ENCODE measurements around the gene CCDC124.

The CCDC124 gene

GRCh38 chr19:17936379-17936778, 3.6 kb downstream of the CCDC124 start:
- DNase-seq (ENCODE audit: low spot score): no peak

GRCh38 chr19:17937371-17937900, 4.6 kb downstream of the CCDC124 start:
- no peak for DNase-seq (ENCODE audit: low spot score)

- peak; percentile 73 for DNase-seq (ENCODE audit: low spot score)
These were observed 5.5 kb downstream of the CCDC124 start for GRCh38 chr19:17938092-17938845.

- no peak for DNase-seq (ENCODE audit: low spot score)
These were observed 9.4 kb downstream of the CCDC124 start for GRCh38 chr19:17942181-17942580.

GRCh38 chr19:17942582-17943273, 9.9 kb downstream of the CCDC124 start:
- no peak for DNase-seq (ENCODE audit: low spot score)

GRCh38 chr19:17943274-17944221, 10.7 kb downstream of the CCDC124 start:
- DNase-seq (ENCODE audit: low spot score): no peak

- no peak for DNase-seq (ENCODE audit: low spot score)
These were observed 11.5 kb downstream of the CCDC124 start for GRCh38 chr19:17944301-17944700.

GRCh38 chr19:17946965-17947784, 14.4 kb downstream of the CCDC124 start:
- peak; percentile 21 for DNase-seq (ENCODE audit: low spot score)

- peak; percentile 88 for DNase-seq (ENCODE audit: low spot score)
These were observed 15.1 kb downstream of the CCDC124 start for GRCh38 chr19:17947815-17948513.

GRCh38 chr19:17948514-17948900, 15.7 kb downstream of the CCDC124 start:
- DNase-seq (ENCODE audit: low spot score): no peak

GRCh38 chr19:17948931-17949930, 16.4 kb downstream of the CCDC124 start:
- no peak for DNase-seq (ENCODE audit: low spot score)

- peak; percentile 42 for DNase-seq (ENCODE audit: low spot score)
These were observed 17.1 kb downstream of the CCDC124 start for GRCh38 chr19:17949956-17950309.

GRCh38 chr19:17950310-17951156, 17.7 kb downstream of the CCDC124 start:
- peak; percentile 42 for DNase-seq (ENCODE audit: low spot score)

- no peak for DNase-seq (ENCODE audit: low spot score)
These were observed 18.6 kb downstream of the CCDC124 start for GRCh38 chr19:17951157-17951989.

- no peak for DNase-seq (ENCODE audit: low spot score)
These were observed 19.5 kb downstream of the CCDC124 start for GRCh38 chr19:17951990-17952976.

GRCh38 chr19:17953316-17953801, 20.5 kb downstream of the CCDC124 start:
- no peak for DNase-seq (ENCODE audit: low spot score)

Measured in cerebellar cortex (tissue), 1 donor.